H9 (cell line): ENCODE results near the gene LRRK1. TPM values are rescaled to one million over a fixed set of nuclear protein-coding genes. Genes with fewer than 3 reads are reported as not detected.

Experiments
- DNase-seq: peaks from one replicate; pipeline ENCODE4 v3.0.0-alpha.2; 2017
- H2AFZ ChIP-seq: one replicate; pipeline ENCODE4 v1.6.1; 2013; ENCODE audit warnings: mild to moderate bottlenecking, low read length, control low read depth, moderate library complexity
- H2AK5ac ChIP-seq: 2 replicates; pipeline ENCODE4 v1.6.1; 2013; ENCODE audit warnings: low read length, control low read depth, mixed read lengths; ENCODE audit not compliant: insufficient read length
- H2BK120ac ChIP-seq: one replicate; pipeline ENCODE4 v1.6.1; 2013; ENCODE audit warnings: low read depth, mild to moderate bottlenecking, low read length, control low read depth, inconsistent platforms; ENCODE audit not compliant: poor library complexity, severe bottlenecking
- H2BK12ac ChIP-seq: 2 replicates; pipeline ENCODE4 v1.6.1; 2013; ENCODE audit warnings: low read length, control low read depth, mixed read lengths, low read depth; ENCODE audit not compliant: insufficient read length
- H2BK15ac ChIP-seq: 2 replicates; pipeline ENCODE4 v1.6.1; 2013; ENCODE audit warnings: low read depth, low read length, control low read depth
- H2BK20ac ChIP-seq: one replicate; pipeline ENCODE4 v1.6.1; 2013; ENCODE audit warnings: low read depth, mild to moderate bottlenecking, low read length, control low read depth, inconsistent platforms; ENCODE audit not compliant: poor library complexity, severe bottlenecking
- H2BK5ac ChIP-seq: 2 replicates; pipeline ENCODE4 v1.6.1; 2013; ENCODE audit warnings: low read length, control low read depth, mixed read lengths; ENCODE audit not compliant: insufficient read length
- H3K14ac ChIP-seq: 2 replicates; pipeline ENCODE4 v1.6.1; 2013; ENCODE audit warnings: low read length, control low read depth; ENCODE audit not compliant: insufficient read depth
- H3K18ac ChIP-seq: 2 replicates; pipeline ENCODE4 v1.6.1; 2013; ENCODE audit warnings: low read depth, mild to moderate bottlenecking, mixed read lengths, low read length, control low read depth; ENCODE audit not compliant: insufficient read length
- H3K23ac ChIP-seq: 2 replicates; pipeline ENCODE4 v1.6.1; 2013; ENCODE audit warnings: low read length, control low read depth, mixed read lengths, low read depth; ENCODE audit not compliant: insufficient read length
- H3K23me2 ChIP-seq: 2 replicates; pipeline ENCODE4 v1.6.1; 2013; ENCODE audit warnings: low read depth, mild to moderate bottlenecking, mixed read lengths, low read length, control low read depth; ENCODE audit not compliant: insufficient read length, poor library complexity, severe bottlenecking
- H3K27ac ChIP-seq: 2 replicates; pipeline ENCODE4 v1.5.1; 2013; ENCODE audit warnings: low read length, control low read depth, mixed read lengths, low read depth; ENCODE audit not compliant: insufficient read length
- H3K27me3 ChIP-seq: 2 replicates; pipeline ENCODE4 v1.6.1; 2013; ENCODE audit warnings: low read length, control low read depth, inconsistent platforms; ENCODE audit not compliant: insufficient read depth
- H3K4ac ChIP-seq: 2 replicates; pipeline ENCODE4 v1.6.1; 2013; ENCODE audit warnings: low read depth, mild to moderate bottlenecking, control low read depth, inconsistent platforms, low read length, moderate library complexity
- H3K4me1 ChIP-seq: 2 replicates; pipeline ENCODE4 v1.6.1; 2013; ENCODE audit warnings: low read length, control low read depth, inconsistent platforms; ENCODE audit not compliant: insufficient read depth
- H3K4me2 ChIP-seq: 2 replicates; pipeline ENCODE4 v1.6.1; 2013; ENCODE audit warnings: low read length, control low read depth, mixed read lengths; ENCODE audit not compliant: insufficient read length, insufficient read depth
- H3K56ac ChIP-seq: 2 replicates; pipeline ENCODE4 v1.6.1; 2013; ENCODE audit warnings: low read depth, mild to moderate bottlenecking, mixed read lengths, low read length, control low read depth; ENCODE audit not compliant: insufficient read length
- H3K79me1 ChIP-seq: 2 replicates; pipeline ENCODE4 v1.6.1; 2013; ENCODE audit warnings: low read depth, mild to moderate bottlenecking, moderate library complexity, low read length, control low read depth, inconsistent platforms; ENCODE audit not compliant: insufficient read depth, poor library complexity, severe bottlenecking
- H3K79me2 ChIP-seq: 2 replicates; pipeline ENCODE4 v1.6.1; 2013; ENCODE audit warnings: low read length, control low read depth, inconsistent platforms; ENCODE audit not compliant: insufficient read depth
- H3K9ac ChIP-seq: 2 replicates; pipeline ENCODE4 v1.6.1; 2013; ENCODE audit warnings: low read length, control low read depth, mixed read lengths; ENCODE audit not compliant: insufficient read length; ENCODE audit errors: extremely low read depth
- H3K9me3 ChIP-seq: one replicate; pipeline ENCODE4 v1.6.1; 2013; ENCODE audit warnings: low read depth, low read length, inconsistent platforms; ENCODE audit not compliant: control insufficient read depth
- H3T11ph ChIP-seq: one replicate; pipeline ENCODE4 v1.6.1; 2013; ENCODE audit warnings: mild to moderate bottlenecking, low read length, control low read depth, inconsistent platforms
- H4K20me1 ChIP-seq: one replicate; pipeline ENCODE4 v1.6.1; 2013; ENCODE audit not compliant: control insufficient read depth, insufficient read length, insufficient read depth
- H4K5ac ChIP-seq: 2 replicates; pipeline ENCODE4 v1.6.1; 2013; ENCODE audit warnings: low read depth, mild to moderate bottlenecking, mixed read lengths, low read length, control low read depth; ENCODE audit not compliant: insufficient read length
- H4K8ac ChIP-seq: replicated peaks from 2 replicates; pipeline ENCODE4 v1.6.1; 2013; ENCODE audit warnings: low read length, control low read depth, mixed read lengths, low read depth; ENCODE audit not compliant: insufficient read length
- H4K91ac ChIP-seq: 2 replicates; pipeline ENCODE4 v1.6.1; 2013; ENCODE audit warnings: low read depth, mild to moderate bottlenecking, moderate library complexity, mixed read lengths, low read length, control low read depth; ENCODE audit not compliant: insufficient read length
- H3K27ac Mint-ChIP-seq, 3 experiments: 2 replicates in 2 of 3; 3 replicates in 1 of 3; pipeline ENCODE4 v1.8.0; 2020 to 2021; ENCODE audit warnings: mixed read lengths in 3 of 3, mild to moderate bottlenecking in 1 of 3, moderate library complexity in 1 of 3
- H3K27me3 Mint-ChIP-seq: 2 replicates; pipeline ENCODE4 v1.8.0; 2021; ENCODE audit warnings: low read depth, mild to moderate bottlenecking, moderate library complexity, mixed read lengths
- H3K36me3 Mint-ChIP-seq, 3 experiments: 2 replicates in 2 of 3; 3 replicates in 1 of 3; pipeline ENCODE4 v1.8.0; 2020 to 2021; ENCODE audit warnings: low read depth in 3 of 3, mixed read lengths in 3 of 3; ENCODE audit not compliant: insufficient read depth in 1 of 3
- H3K4me1 Mint-ChIP-seq, 2 experiments: 2 replicates each; pipeline ENCODE4 v1.8.0; 2020; ENCODE audit warnings: mixed read lengths in 2 of 2
- H3K4me3 Mint-ChIP-seq, 2 experiments: 2 replicates in 1 of 2; 3 replicates in 1 of 2; pipeline ENCODE4 v1.8.0; 2020 to 2021; ENCODE audit warnings: mild to moderate bottlenecking in 2 of 2, mixed read lengths in 2 of 2, moderate library complexity in 1 of 2
- H3K9me3 Mint-ChIP-seq, 2 experiments: 2 replicates in 1 of 2; 3 replicates in 1 of 2; pipeline ENCODE4 v1.8.0; 2020; ENCODE audit warnings: mild to moderate bottlenecking in 2 of 2, mixed read lengths in 2 of 2, moderate library complexity in 1 of 2
- WGBS: extraction: QIAGEN DNeasy Blood & Tissue Kit; methylation state at CpG from one replicate; pipeline ENCODE4 v1.1.7; 2013; ENCODE audit warnings: missing lambda C conversion rate, low lambda C conversion rate, mixed read lengths; ENCODE audit not compliant: insufficient read length; ENCODE audit errors: extremely low coverage; 5-methylcytosine and 5-hydroxymethylcytosine counted together
- total RNA-seq: library from RNA; stranded (reverse); gene quantifications from 2 replicates; pipeline ENCODE4 v1.2.1, GENCODE V29; 2021
- TF ChIP-seq, protein P1 (sequence below): fragments of 200-600 bp; sonication (generic); conservative IDR thresholded peaks from 3 replicates; pipeline ENCODE4 v1.8.0; 2021; ENCODE audit warnings: antibody characterized with exemption, mild to moderate bottlenecking

The LRRK1 gene
- total RNA-seq, 1 experiment from 2014 or later: 4.0 TPM

DNA sequence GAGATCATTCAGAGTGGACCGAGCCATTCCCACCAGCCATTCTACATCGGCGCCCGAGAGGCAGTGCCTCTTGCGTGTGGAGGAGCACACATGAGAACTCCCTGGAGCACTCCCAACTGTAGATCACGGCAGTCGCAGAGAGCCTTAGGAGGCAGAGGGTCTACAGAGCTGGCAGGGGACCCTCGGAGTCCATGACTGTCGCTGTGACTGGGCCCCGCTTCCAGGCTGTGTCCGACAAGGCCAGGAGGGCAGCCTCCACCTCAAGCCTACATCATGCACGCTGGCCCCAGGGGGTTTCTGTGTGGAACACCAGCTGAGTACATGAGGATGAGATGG lies 173.7 kb downstream of the LRRK1 start:
- Histone ChIP-seq H4K8ac (no peak overlapping the region), H3K27ac (no peak overlapping the region), H2BK20ac (no peak overlapping the region), H3K23me2 (no peaks in the 10 kb centered on the region), H4K5ac (no peak overlapping the region), H2BK120ac (no peak overlapping the region), H3T11ph (no peak overlapping the region), H4K91ac (no peak overlapping the region), H3K23ac (no peak overlapping the region), H2AFZ (no peak overlapping the region), H3K4me2 (no peak overlapping the region), H3K79me2 (no peaks in the 10 kb centered on the region), H3K9ac (no peak overlapping the region), H2BK15ac (no peak overlapping the region), H2BK5ac (no peak overlapping the region), H3K9me3 (no peaks in the 10 kb centered on the region), H3K27me3 (no peaks in the 10 kb centered on the region), H3K14ac (no peak overlapping the region), H3K18ac (no peak overlapping the region), H3K56ac (no peak overlapping the region), H2BK12ac (no peak overlapping the region), H2AK5ac (no peak overlapping the region), H3K79me1 (no peaks in the 10 kb centered on the region), H3K4me1 (no peaks in the 10 kb centered on the region), H3K4ac (no peak overlapping the region; the same call in 1 of the 2 replicates), H4K20me1 (no peaks in the 10 kb centered on the region)
- TF ChIP-seq, protein P1, sequence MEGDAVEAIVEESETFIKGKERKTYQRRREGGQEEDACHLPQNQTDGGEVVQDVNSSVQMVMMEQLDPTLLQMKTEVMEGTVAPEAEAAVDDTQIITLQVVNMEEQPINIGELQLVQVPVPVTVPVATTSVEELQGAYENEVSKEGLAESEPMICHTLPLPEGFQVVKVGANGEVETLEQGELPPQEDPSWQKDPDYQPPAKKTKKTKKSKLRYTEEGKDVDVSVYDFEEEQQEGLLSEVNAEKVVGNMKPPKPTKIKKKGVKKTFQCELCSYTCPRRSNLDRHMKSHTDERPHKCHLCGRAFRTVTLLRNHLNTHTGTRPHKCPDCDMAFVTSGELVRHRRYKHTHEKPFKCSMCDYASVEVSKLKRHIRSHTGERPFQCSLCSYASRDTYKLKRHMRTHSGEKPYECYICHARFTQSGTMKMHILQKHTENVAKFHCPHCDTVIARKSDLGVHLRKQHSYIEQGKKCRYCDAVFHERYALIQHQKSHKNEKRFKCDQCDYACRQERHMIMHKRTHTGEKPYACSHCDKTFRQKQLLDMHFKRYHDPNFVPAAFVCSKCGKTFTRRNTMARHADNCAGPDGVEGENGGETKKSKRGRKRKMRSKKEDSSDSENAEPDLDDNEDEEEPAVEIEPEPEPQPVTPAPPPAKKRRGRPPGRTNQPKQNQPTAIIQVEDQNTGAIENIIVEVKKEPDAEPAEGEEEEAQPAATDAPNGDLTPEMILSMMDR: no peak
- no peak overlapping the region for H3K27ac Mint-ChIP-seq
- H3K4me1 Mint-ChIP-seq: peaks cover 7 to 8% of the 10 kb centered on the region in 2 experiments
- peaks cover 10% of the 10 kb centered on the region for H3K27me3 Mint-ChIP-seq
- H3K36me3 Mint-ChIP-seq: no peaks in the 10 kb centered on the region; a peak in 1 of 7 replicates
- no CpG with 5 or more reads among the region's 12 CpGs for WGBS
- no peak overlapping the region for H3K4me3 Mint-ChIP-seq
- DNase-seq: no peak
- no peaks in the 10 kb centered on the region; a peak in 1 of 5 replicates for H3K9me3 Mint-ChIP-seq
